H1 (cell line): Measurements from ENCODE around the gene B3GALNT1. TPM values are rescaled to one million over a fixed set of nuclear protein-coding genes. Genes with fewer than 3 reads are reported as not detected.

ENCODE experiments used
- CTCF ChIA-PET: fragments of 300-600 bp; sonication (Branson Sonifier 250); formaldehyde crosslinking; loops from one replicate; lab custom pipeline; 2021; ENCODE audit not compliant: partially characterized antibody; lab: Charles Lee
- POLR2A ChIA-PET: fragments of 300-600 bp; sonication (Branson Sonifier 250); formaldehyde crosslinking; loops from one replicate; lab custom pipeline; 2021; ENCODE audit warnings: inconsistent platforms; ENCODE audit not compliant: partially characterized antibody; lab: Charles Lee
- DNase-seq, 2 experiments: peaks; one replicate each; pipeline versions ENCODE4 v3.0.0 to v3.0.0-alpha.2; 2010 to 2022; ENCODE audit warnings: low spot score in 2 of 2, low read depth in 1 of 2, mixed read lengths in 1 of 2
- FAIRE-seq: peaks from 2 replicates; lab custom pipeline; 2011; peaks lifted over from hg19 to GRCh38; lab: Jason Lieb, UNC
- H2AFZ ChIP-seq: 2 replicates; pipeline ENCODE4 v1.8.1; 2012; ENCODE audit warnings: low read length, inconsistent platforms
- H2AK5ac ChIP-seq: 2 replicates; pipeline ENCODE4 v1.6.1; 2013; ENCODE audit warnings: low read depth, low read length
- H2BK120ac ChIP-seq: replicated peaks from 2 replicates; pipeline ENCODE3; 2013; ENCODE audit warnings: low read depth, low read length, inconsistent platforms
- H2BK12ac ChIP-seq: 2 replicates; pipeline ENCODE4 v1.6.1; 2013; ENCODE audit warnings: low read depth, low read length
- H2BK15ac ChIP-seq: 2 replicates; pipeline ENCODE4 v1.6.1; 2013; ENCODE audit warnings: low read length
- H2BK20ac ChIP-seq: 2 replicates; pipeline ENCODE4 v1.6.1; 2013; ENCODE audit warnings: low read length
- H2BK5ac ChIP-seq: 2 replicates; pipeline ENCODE4 v1.6.1; 2013; ENCODE audit warnings: low read depth, low read length
- H3K14ac ChIP-seq: 2 replicates; pipeline ENCODE4 v1.6.1; 2013; ENCODE audit warnings: inconsistent platforms; ENCODE audit not compliant: insufficient read length
- H3K18ac ChIP-seq: 2 replicates; pipeline ENCODE4 v1.6.1; 2013; ENCODE audit warnings: low read length; ENCODE audit errors: extremely low read depth
- H3K23ac ChIP-seq: 2 replicates; pipeline ENCODE4 v1.6.1; 2013; ENCODE audit warnings: inconsistent platforms; ENCODE audit not compliant: insufficient read length
- H3K23me2 ChIP-seq: 2 replicates; pipeline ENCODE4 v1.6.1; 2013; ENCODE audit warnings: low read depth, low read length
- H3K27ac ChIP-seq: 2 replicates; pipeline ENCODE4 v1.6.1; 2011; ENCODE audit warnings: low read depth, low read length, inconsistent platforms
- H3K27me3 ChIP-seq, 4 experiments: replicated peaks in 1 of 4; 1 replicate in 1 of 4; 2 replicates in 3 of 4; pipeline versions ENCODE4 v1.6.1 to v1.8.1; 2011 to 2013; ENCODE audit warnings: low read length in 3 of 4, mild to moderate bottlenecking in 3 of 4, inconsistent platforms in 2 of 4, mixed read lengths in 2 of 4, moderate library complexity in 1 of 4; ENCODE audit not compliant: control insufficient read depth in 3 of 4, insufficient read depth in 3 of 4; ENCODE audit errors: extremely low read depth in 1 of 4
- H3K36me3 ChIP-seq, 4 experiments: 2 replicates each; pipeline versions ENCODE4 v1.6.1 to v1.8.1; 2011 to 2013; ENCODE audit warnings: mild to moderate bottlenecking in 4 of 4, low read length in 3 of 4, moderate library complexity in 2 of 4, control low read depth in 1 of 4, inconsistent platforms in 1 of 4; ENCODE audit not compliant: insufficient read depth in 4 of 4, control insufficient read depth in 2 of 4
- H3K4ac ChIP-seq: replicated peaks from 2 replicates; pipeline ENCODE3; 2013; ENCODE audit warnings: low read length, low read depth, mixed read lengths, inconsistent platforms; ENCODE audit not compliant: insufficient read length
- H3K4me1 ChIP-seq, 4 experiments: replicated peaks in 1 of 4; 1 replicate in 1 of 4; 2 replicates in 3 of 4; pipeline versions ENCODE4 v1.6.1 to v1.8.1; 2011 to 2013; ENCODE audit warnings: low read length in 3 of 4, inconsistent platforms in 2 of 4, mixed read lengths in 1 of 4; ENCODE audit not compliant: insufficient read depth in 4 of 4, control insufficient read depth in 3 of 4
- H3K4me2 ChIP-seq, 2 experiments: 2 replicates each; pipeline versions ENCODE4 v1.6.1 to v1.8.1; 2011 to 2013; ENCODE audit warnings: low read depth in 2 of 2, low read length in 2 of 2, control low read depth in 1 of 2, inconsistent platforms in 1 of 2, mild to moderate bottlenecking in 1 of 2; ENCODE audit not compliant: insufficient read depth in 1 of 2
- H3K4me3 ChIP-seq, 4 experiments: fragments of 200-600, 300-600 bp in 1 of 4; sonication (generic), shearing (Covaris generic), sonication (Bioruptor Twin) in 1 of 4; 2 replicates each; pipeline versions ENCODE4 v1.5.1 to v1.8.1; 2011 to 2016; ENCODE audit warnings: low read length in 4 of 4, low read depth in 3 of 4, control low read depth in 2 of 4, inconsistent platforms in 2 of 4, mild to moderate bottlenecking in 2 of 4, mixed read lengths in 1 of 4, moderate library complexity in 1 of 4; ENCODE audit not compliant: insufficient read depth in 2 of 4; ENCODE audit errors: extremely low read depth in 1 of 4
- H3K56ac ChIP-seq: replicated peaks from 2 replicates; pipeline ENCODE3; 2013; ENCODE audit warnings: low read depth, mild to moderate bottlenecking, mixed read lengths, low read length, inconsistent platforms; ENCODE audit not compliant: insufficient read length
- H3K79me1 ChIP-seq: 2 replicates; pipeline ENCODE4 v1.6.1; 2013; ENCODE audit warnings: low read depth, low read length, control low read depth
- H3K79me2 ChIP-seq, 2 experiments: 2 replicates each; pipeline versions ENCODE4 v1.6.1 to v1.8.1; 2012 to 2013; ENCODE audit warnings: low read length in 2 of 2, mild to moderate bottlenecking in 2 of 2, inconsistent platforms in 1 of 2; ENCODE audit not compliant: insufficient read depth in 2 of 2, control insufficient read depth in 1 of 2
- H3K9ac ChIP-seq, 4 experiments: replicated peaks in 1 of 4; 1 replicate in 1 of 4; 2 replicates in 3 of 4; pipeline versions ENCODE4 v1.6.1 to v1.8.1; 2011 to 2013; ENCODE audit warnings: low read depth in 3 of 4, low read length in 3 of 4, control low read depth in 2 of 4, mild to moderate bottlenecking in 2 of 4, moderate library complexity in 2 of 4, inconsistent platforms in 1 of 4; ENCODE audit errors: extremely low read depth in 1 of 4
- H3K9me3 ChIP-seq, 2 experiments: 2 replicates each; pipeline versions ENCODE4 v1.6.1 to v1.8.1; 2012 to 2013; ENCODE audit warnings: mild to moderate bottlenecking in 2 of 2, moderate library complexity in 2 of 2, control low read depth in 1 of 2, inconsistent platforms in 1 of 2, low read depth in 1 of 2, low read length in 1 of 2, mixed read lengths in 1 of 2; ENCODE audit not compliant: insufficient read depth in 2 of 2
- H4K20me1 ChIP-seq, 2 experiments: replicated peaks in 1 of 2; 2 replicates each; pipeline versions ENCODE3 to v1.8.1; 2011 to 2013; ENCODE audit warnings: inconsistent platforms in 2 of 2, low read length in 2 of 2, mild to moderate bottlenecking in 1 of 2; ENCODE audit not compliant: insufficient read depth in 2 of 2, control insufficient read depth in 1 of 2
- H4K5ac ChIP-seq: 2 replicates; pipeline ENCODE4 v1.6.1; 2013; ENCODE audit warnings: low read length, low read depth, mixed read lengths, inconsistent platforms; ENCODE audit not compliant: insufficient read length
- H4K8ac ChIP-seq: 2 replicates; pipeline ENCODE4 v1.8.0; 2013; ENCODE audit warnings: mild to moderate bottlenecking, moderate library complexity, low read length, inconsistent platforms; ENCODE audit not compliant: insufficient read depth; ENCODE audit errors: extremely low read depth
- H4K91ac ChIP-seq: replicated peaks from 2 replicates; pipeline ENCODE3; 2013; ENCODE audit warnings: low read length, mixed read lengths, inconsistent platforms; ENCODE audit not compliant: insufficient read length
- ASH2L ChIP-seq: fragments of 200-600, 300-600 bp; sonication (generic); IDR thresholded peaks from one replicate; pipeline ENCODE4 v1.7.1; 2017; ENCODE audit warnings: low read length
- CHD2 ChIP-seq: IDR thresholded peaks from 2 replicates; pipeline ENCODE4 v1.6.1; 2012; ENCODE audit warnings: low read length, improper control_type of control experiment
- WGBS, 2 experiments: shearing (Covaris generic) in 1 of 2; methylation state at CpG; one replicate each; pipeline versions ENCODE4 v1.1.6 to v1.1.7; 2013 to 2015; ENCODE audit warnings: low lambda C conversion rate in 2 of 2, mixed read lengths in 2 of 2, inconsistent platforms in 1 of 2, low coverage in 1 of 2, missing lambda C conversion rate in 1 of 2; ENCODE audit not compliant: insufficient replicate concordance in 2 of 2, insufficient coverage in 1 of 2, insufficient read length in 1 of 2; ENCODE audit errors: extremely low coverage in 1 of 2, missing lambda C conversion rate in 1 of 2; 5-methylcytosine and 5-hydroxymethylcytosine counted together
- polyA plus RNA-seq, 7 experiments: library from polyadenylated mRNA; depleted of rRNA in 3 of 7; stranded (reverse) in 5 of 7; unstranded in 2 of 7; fragments of >200 nt in 5 of 7; fragments of 200-250 nt in 2 of 7; gene quantifications; 1 replicate in 5 of 7; 2 replicates in 1 of 7; 4 replicates in 1 of 7; pipeline versions ENCODE4 v1.2.1 to v1.2.3, GENCODE V29; 2011 to 2013; ENCODE audit warnings: missing spikeins in 2 of 7, mixed read lengths in 2 of 7
- total RNA-seq: library from RNA; stranded (reverse); fragmentation: NEBNext Ultra II Directional; extraction: Animal tissue kit (Norgen Biotek cat#: 25700); gene quantifications from 2 replicates; pipeline ENCODE4 v1.2.1, GENCODE V29; 2021

B3GALNT1 gene
- total and polyA plus RNA-seq, 2 of the 8 experiments (the other 6 are each of a cell fraction or from before 2014, with no cell fraction given): 5.0 to 8.1 TPM

GRCh38 chr3:161054860-161055604 lies 50.1 kb downstream of the B3GALNT1 start:
- no peak overlapping the region for H2BK120ac ChIP-seq
- no peaks in the 10 kb centered on the region for H3K79me1 ChIP-seq
- H3K9me3 ChIP-seq: no peaks in the 10 kb centered on the region
- H3K56ac ChIP-seq: no peak overlapping the region
- no peaks in the 10 kb centered on the region for H3K36me3 ChIP-seq
- H3K18ac ChIP-seq: no peak overlapping the region
- no peak overlapping the region for H3K4me2 ChIP-seq
- no peak overlapping the region for H4K8ac ChIP-seq
- TF ChIP-seq CHD2 (no peak), ASH2L (no peak)
- H3K23ac ChIP-seq: no peak overlapping the region
- H2BK12ac ChIP-seq: no peak overlapping the region
- H3K27me3 ChIP-seq: no peaks in the 10 kb centered on the region
- no peak overlapping the region for H4K91ac ChIP-seq
- POLR2A ChIA-PET: no interaction called here
- CTCF ChIA-PET: interaction anchor here (1.2 kb wide), 1 partner anchor 17 kb away, joined by 3 read pairs; no protein-coding TSS in a partner anchor
- H3K23me2 ChIP-seq: no peaks in the 10 kb centered on the region
- no peaks in the 10 kb centered on the region for H3K4me1 ChIP-seq
- DNase-seq (no peak), FAIRE-seq (no peak)
- H4K5ac ChIP-seq: no peak overlapping the region
- no peak overlapping the region for H2BK5ac ChIP-seq
- no peak overlapping the region for H3K9ac ChIP-seq
- H2AFZ ChIP-seq: no peak overlapping the region
- H3K27ac ChIP-seq: no peak overlapping the region
- no peak overlapping the region for H2BK20ac ChIP-seq
- H3K4me3 ChIP-seq: no peak overlapping the region
- no peaks in the 10 kb centered on the region for H4K20me1 ChIP-seq
- no peaks in the 10 kb centered on the region for H3K79me2 ChIP-seq
- H3K4ac ChIP-seq: no peak overlapping the region
- no peak overlapping the region for H3K14ac ChIP-seq
- 85% methylated on average over 5 of the region's 5 CpGs; no CpG with 5 or more reads in 1 of the 2 experiments for WGBS, 2 experiments
- H2AK5ac ChIP-seq: no peak overlapping the region
- no peak overlapping the region for H2BK15ac ChIP-seq
